ENCODE measurements around the gene TMEM252. TPM values are rescaled to one million over a fixed set of nuclear protein-coding genes. Genes with fewer than 3 reads are reported as not detected.
A peak's percentile ranks its signal among the peaks of the same experiment; 100 is the strongest.

The TMEM252 gene
- total RNA-seq, 1 donor from 2014 or later: not detected

DNA sequence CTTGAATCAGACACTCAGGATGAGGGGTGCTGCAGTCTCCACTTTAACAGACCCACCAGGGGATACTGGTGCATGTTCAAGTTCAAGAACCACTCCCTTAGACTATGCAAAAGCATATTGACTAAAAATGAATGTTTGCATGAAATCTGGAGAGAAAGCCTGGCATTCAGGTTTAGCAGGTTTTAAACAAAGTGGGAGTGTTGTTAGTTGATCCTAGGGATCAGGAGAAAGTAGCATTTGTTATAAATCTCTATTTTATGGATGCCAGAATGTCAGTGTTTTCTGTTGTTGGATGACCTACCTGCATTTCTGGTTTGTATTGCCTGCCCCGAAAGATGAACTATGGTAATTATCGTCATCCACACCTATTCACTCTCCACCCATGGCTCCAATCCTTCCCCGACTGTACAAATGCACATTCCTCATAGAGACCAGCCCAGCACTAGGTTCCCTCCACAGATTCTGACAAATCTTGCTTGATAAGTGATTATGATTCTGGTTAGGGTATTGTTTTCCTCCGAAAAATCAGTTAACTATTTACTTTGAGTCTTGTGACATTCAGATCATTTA, 17.2 kb downstream of the TMEM252 start:
- H3K27me3 ChIP-seq: no peaks in the 10 kb centered on the region
- H3K36me3 ChIP-seq: no peaks in the 10 kb centered on the region
- no peak overlapping the region for H3K4me3 ChIP-seq
- H3K4me1 ChIP-seq: no peaks in the 10 kb centered on the region
- TF ChIP-seq, protein P1, sequence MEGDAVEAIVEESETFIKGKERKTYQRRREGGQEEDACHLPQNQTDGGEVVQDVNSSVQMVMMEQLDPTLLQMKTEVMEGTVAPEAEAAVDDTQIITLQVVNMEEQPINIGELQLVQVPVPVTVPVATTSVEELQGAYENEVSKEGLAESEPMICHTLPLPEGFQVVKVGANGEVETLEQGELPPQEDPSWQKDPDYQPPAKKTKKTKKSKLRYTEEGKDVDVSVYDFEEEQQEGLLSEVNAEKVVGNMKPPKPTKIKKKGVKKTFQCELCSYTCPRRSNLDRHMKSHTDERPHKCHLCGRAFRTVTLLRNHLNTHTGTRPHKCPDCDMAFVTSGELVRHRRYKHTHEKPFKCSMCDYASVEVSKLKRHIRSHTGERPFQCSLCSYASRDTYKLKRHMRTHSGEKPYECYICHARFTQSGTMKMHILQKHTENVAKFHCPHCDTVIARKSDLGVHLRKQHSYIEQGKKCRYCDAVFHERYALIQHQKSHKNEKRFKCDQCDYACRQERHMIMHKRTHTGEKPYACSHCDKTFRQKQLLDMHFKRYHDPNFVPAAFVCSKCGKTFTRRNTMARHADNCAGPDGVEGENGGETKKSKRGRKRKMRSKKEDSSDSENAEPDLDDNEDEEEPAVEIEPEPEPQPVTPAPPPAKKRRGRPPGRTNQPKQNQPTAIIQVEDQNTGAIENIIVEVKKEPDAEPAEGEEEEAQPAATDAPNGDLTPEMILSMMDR (IDR thresholded peaks at IDR 0.05): no peak
- ATAC-seq (no peak), DNase-seq (no peak)
- intact Hi-C loops (cut with DNase I): no loop called here
- H3K9me3 ChIP-seq: no peaks in the 10 kb centered on the region
- no peak overlapping the region for H3K27ac ChIP-seq

- no peak for ATAC-seq
- TF ChIP-seq, protein P1 (IDR thresholded peaks at IDR 0.05): no peak
- intact Hi-C loops (cut with DNase I): no loop called here
These were observed 17.7 kb downstream of the TMEM252 start for GRCh38 chr9:68522954-68523353.

GRCh38 chr9:68522131-68522530, 18.6 kb downstream of the TMEM252 start:
- TF ChIP-seq, protein P1 (IDR thresholded peaks at IDR 0.05): no peak
- no peaks in the 10 kb centered on the region for H3K4me1 ChIP-seq
- H3K27me3 ChIP-seq: no peaks in the 10 kb centered on the region
- intact Hi-C loops (cut with DNase I): no loop called here
- H3K9me3 ChIP-seq: no peaks in the 10 kb centered on the region
- H3K4me3 ChIP-seq: no peak overlapping the region
- no peak overlapping the region for H3K27ac ChIP-seq
- H3K36me3 ChIP-seq: no peaks in the 10 kb centered on the region
- ATAC-seq: peak; percentile 89
- DNase-seq: no peak

More at GRCh38 chr9:68522954-68523353, 17.7 kb downstream of the TMEM252 start:
- no peak overlapping the region for H3K27ac ChIP-seq
- no peaks in the 10 kb centered on the region for H3K4me1 ChIP-seq
- no peaks in the 10 kb centered on the region for H3K36me3 ChIP-seq
- no peak overlapping the region for H3K4me3 ChIP-seq
- no peak for DNase-seq
- no peaks in the 10 kb centered on the region for H3K27me3 ChIP-seq
- H3K9me3 ChIP-seq: no peaks in the 10 kb centered on the region

GRCh38 chr9:68515326-68516017, 25.2 kb downstream of the TMEM252 start:
- ATAC-seq: peak; percentile 85
- Histone ChIP-seq H3K27ac (no peak overlapping the region), H3K4me1 (no peaks in the 10 kb centered on the region), H3K27me3 (no peaks in the 10 kb centered on the region), H3K9me3 (no peaks in the 10 kb centered on the region), H3K36me3 (no peaks in the 10 kb centered on the region), H3K4me3 (no peak overlapping the region)
- intact Hi-C loops (cut with DNase I): no loop called here
- DNase-seq: no peak
- TF ChIP-seq, protein P1 (IDR thresholded peaks at IDR 0.05): no peak

DNA sequence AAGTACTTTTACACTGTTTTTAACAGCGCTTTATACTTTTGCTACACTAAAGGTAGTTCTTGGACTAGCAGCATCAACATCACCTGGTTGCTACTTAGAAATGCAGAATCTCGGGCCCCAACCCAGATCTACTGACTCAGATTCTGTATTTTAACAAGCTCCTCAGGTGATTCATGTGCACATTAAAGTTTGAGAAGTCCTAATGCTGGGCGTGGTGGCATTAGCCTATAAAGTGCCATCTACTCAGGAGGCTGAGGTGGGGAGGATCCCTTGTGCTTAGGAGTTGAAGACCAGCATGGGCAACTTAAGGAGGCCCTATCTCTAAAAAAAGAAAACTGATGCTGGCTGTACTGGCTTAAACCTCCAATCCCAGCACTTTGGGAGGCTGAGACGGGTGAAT, 26.7 kb downstream of the TMEM252 start:
- DNase-seq (no peak), ATAC-seq (no peak)
- TF ChIP-seq, protein P1 (IDR thresholded peaks at IDR 0.05): no peak
- H3K27ac ChIP-seq: no peak overlapping the region
- intact Hi-C loops (cut with DNase I): no loop called here
- no peaks in the 10 kb centered on the region for H3K9me3 ChIP-seq
- no peak overlapping the region for H3K4me3 ChIP-seq
- H3K36me3 ChIP-seq: no peaks in the 10 kb centered on the region
- no peaks in the 10 kb centered on the region for H3K4me1 ChIP-seq
- H3K27me3 ChIP-seq: no peaks in the 10 kb centered on the region

All from upper lobe of right lung (tissue), 1 donor.